Mesenchymal stem cell (in vitro differentiated cells and primary cell): ENCODE results near the gene CPM.
A peak's percentile ranks its signal among the peaks of the same experiment; 100 is the strongest.

Experiments
- DNase-seq: peaks from one replicate; pipeline ENCODE4 v3.0.0-alpha.2; 2013
- H2AFZ ChIP-seq: one replicate; pipeline ENCODE4 v1.6.1; 2013; ENCODE audit warnings: low read depth, mild to moderate bottlenecking, control low read depth, inconsistent platforms, low read length, moderate library complexity
- H2AK5ac ChIP-seq: 2 replicates; pipeline ENCODE4 v1.6.1; 2013; ENCODE audit warnings: low read length, moderate library complexity, mild to moderate bottlenecking, inconsistent platforms; ENCODE audit not compliant: severe bottlenecking
- H2BK120ac ChIP-seq: one replicate; pipeline ENCODE4 v1.6.1; 2013; ENCODE audit warnings: low read depth, mild to moderate bottlenecking, inconsistent platforms, low read length, moderate library complexity
- H2BK12ac ChIP-seq, 2 experiments: one replicate each; pipeline ENCODE4 v1.6.1; 2013; ENCODE audit warnings: inconsistent platforms in 2 of 2, low read length in 2 of 2, mild to moderate bottlenecking in 2 of 2, moderate library complexity in 2 of 2, control low read depth in 1 of 2
- H2BK15ac ChIP-seq: one replicate; pipeline ENCODE4 v1.6.1; 2013; ENCODE audit warnings: mild to moderate bottlenecking, low read depth, inconsistent platforms; ENCODE audit not compliant: poor library complexity, severe bottlenecking
- H2BK5ac ChIP-seq: 2 replicates; pipeline ENCODE4 v1.6.1; 2013; ENCODE audit warnings: low read depth, mild to moderate bottlenecking, low read length, control low read depth, inconsistent platforms; ENCODE audit not compliant: poor library complexity, severe bottlenecking
- H3K14ac ChIP-seq, 2 experiments: one replicate each; pipeline ENCODE4 v1.6.1; 2013; ENCODE audit warnings: inconsistent platforms in 2 of 2, low read length in 2 of 2, control low read depth in 1 of 2, mild to moderate bottlenecking in 1 of 2, moderate library complexity in 1 of 2
- H3K18ac ChIP-seq, 2 experiments: one replicate each; pipeline ENCODE4 v1.6.1; 2013; ENCODE audit warnings: inconsistent platforms in 2 of 2, low read length in 2 of 2, control low read depth in 1 of 2, low read depth in 1 of 2, mild to moderate bottlenecking in 1 of 2
- H3K23ac ChIP-seq, 2 experiments: one replicate each; pipeline ENCODE4 v1.6.1; 2013; ENCODE audit warnings: inconsistent platforms in 2 of 2, low read length in 2 of 2, mild to moderate bottlenecking in 2 of 2, moderate library complexity in 2 of 2, control low read depth in 1 of 2
- H3K27ac ChIP-seq: 2 replicates; pipeline ENCODE4 v1.5.1; 2013; ENCODE audit warnings: mild to moderate bottlenecking, moderate library complexity, low read length, control low read depth, inconsistent platforms; ENCODE audit not compliant: poor library complexity, severe bottlenecking
- H3K27me3 ChIP-seq, 2 experiments: 2 replicates each; pipeline versions ENCODE4 v1.6.1 to v1.7.0; 2013; ENCODE audit warnings: low read length in 2 of 2, mild to moderate bottlenecking in 2 of 2, moderate library complexity in 2 of 2, control low read depth in 1 of 2, inconsistent platforms in 1 of 2; ENCODE audit not compliant: control insufficient read depth in 1 of 2, insufficient read depth in 1 of 2
- H3K36me3 ChIP-seq, 2 experiments: 2 replicates each; pipeline versions ENCODE4 v1.6.1 to v1.7.0; 2013; ENCODE audit warnings: low read length in 2 of 2, control low read depth in 1 of 2, inconsistent platforms in 1 of 2, low read depth in 1 of 2, mild to moderate bottlenecking in 1 of 2; ENCODE audit not compliant: insufficient read depth in 2 of 2, control insufficient read depth in 1 of 2
- H3K4ac ChIP-seq, 2 experiments: one replicate each; pipeline ENCODE4 v1.6.1; 2013; ENCODE audit warnings: inconsistent platforms in 2 of 2, low read length in 2 of 2, mild to moderate bottlenecking in 2 of 2, moderate library complexity in 2 of 2, control low read depth in 1 of 2, low read depth in 1 of 2
- H3K4me1 ChIP-seq: 2 replicates; pipeline ENCODE4 v1.6.1; 2013; ENCODE audit warnings: low read depth, low read length, control low read depth; ENCODE audit not compliant: control insufficient read depth, insufficient read depth
- H3K4me2 ChIP-seq: 2 replicates; pipeline ENCODE4 v1.6.1; 2013; ENCODE audit warnings: low read length, mild to moderate bottlenecking, inconsistent platforms; ENCODE audit not compliant: poor library complexity, severe bottlenecking
- H3K4me3 ChIP-seq, 2 experiments: 2 replicates each; pipeline versions ENCODE4 v1.5.1 to v1.7.0; 2013; ENCODE audit warnings: low read length in 2 of 2, mild to moderate bottlenecking in 2 of 2, control low read depth in 1 of 2, low read depth in 1 of 2; ENCODE audit not compliant: insufficient read depth in 1 of 2
- H3K79me1 ChIP-seq: replicated peaks from 2 replicates; pipeline ENCODE4 v1.6.1; 2013; ENCODE audit warnings: mild to moderate bottlenecking, control low read depth, low read length, inconsistent platforms; ENCODE audit not compliant: poor library complexity, severe bottlenecking
- H3K9ac ChIP-seq: 2 replicates; pipeline ENCODE4 v1.7.0; 2013; ENCODE audit warnings: mild to moderate bottlenecking, low read length, moderate library complexity
- H3K9me3 ChIP-seq: 2 replicates; pipeline ENCODE4 v1.7.0; 2013; ENCODE audit warnings: mild to moderate bottlenecking, low read length; ENCODE audit not compliant: control insufficient read depth
- H4K8ac ChIP-seq: one replicate; pipeline ENCODE4 v1.6.1; 2013; ENCODE audit warnings: inconsistent platforms, mild to moderate bottlenecking, low read length, moderate library complexity
- H4K91ac ChIP-seq: one replicate; pipeline ENCODE4 v1.6.1; 2013; ENCODE audit warnings: mild to moderate bottlenecking, low read length, inconsistent platforms
- WGBS: methylation state at CpG from one replicate; pipeline ENCODE4 v1.1.7; 2013; ENCODE audit warnings: mixed read lengths; 5-methylcytosine and 5-hydroxymethylcytosine counted together

The CPM gene

DNA sequence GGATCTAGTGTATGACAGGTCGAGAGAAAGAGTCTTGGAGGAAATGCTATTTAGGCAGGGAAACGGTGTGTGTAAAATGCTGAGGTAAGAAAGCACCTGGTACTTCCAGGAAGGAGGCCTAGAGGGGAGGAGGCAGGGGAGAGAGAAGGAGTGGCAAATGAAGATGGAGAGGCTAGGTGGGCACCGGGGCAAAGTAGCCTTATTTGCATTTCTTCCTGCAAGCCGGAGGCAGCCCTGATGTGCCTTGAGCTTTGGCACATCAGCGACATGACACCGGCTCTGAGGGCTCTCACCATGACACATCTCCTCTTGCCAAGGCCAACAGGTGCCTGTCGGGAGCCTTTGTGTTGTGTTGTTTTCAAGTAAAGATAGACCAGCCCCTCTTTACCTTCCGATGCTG lies 61.6 kb downstream of the CPM start:
- no peak overlapping the region for H3K18ac ChIP-seq
- H3K27ac ChIP-seq = no peak overlapping the region
- no peak overlapping the region for H3K23ac ChIP-seq
- no peak overlapping the region for H2BK15ac ChIP-seq
- H2BK12ac ChIP-seq = no peak overlapping the region
- H3K14ac ChIP-seq = no peak overlapping the region
- H3K9me3 ChIP-seq = no peaks in the 10 kb centered on the region
- H2BK5ac ChIP-seq = no peak overlapping the region
- H3K4me1 ChIP-seq = no peaks in the 10 kb centered on the region
- DNase-seq = no peak
- no peaks in the 10 kb centered on the region for H3K27me3 ChIP-seq
- H3K4me2 ChIP-seq = no peak overlapping the region
- WGBS = 79% methylated on average over 8 of the region's 8 CpGs
- H3K4ac ChIP-seq = no peak overlapping the region
- H2BK120ac ChIP-seq = no peak overlapping the region
- no peaks in the 10 kb centered on the region for H3K79me1 ChIP-seq
- no peak overlapping the region for H2AK5ac ChIP-seq
- no peak overlapping the region for H3K9ac ChIP-seq
- no peak overlapping the region for H3K4me3 ChIP-seq
- H2AFZ ChIP-seq = no peak overlapping the region
- H4K91ac ChIP-seq = no peak overlapping the region
- H3K36me3 ChIP-seq = peaks cover 0 to 6% of the 10 kb centered on the region in 2 experiments
- H4K8ac ChIP-seq = no peak overlapping the region

DNA sequence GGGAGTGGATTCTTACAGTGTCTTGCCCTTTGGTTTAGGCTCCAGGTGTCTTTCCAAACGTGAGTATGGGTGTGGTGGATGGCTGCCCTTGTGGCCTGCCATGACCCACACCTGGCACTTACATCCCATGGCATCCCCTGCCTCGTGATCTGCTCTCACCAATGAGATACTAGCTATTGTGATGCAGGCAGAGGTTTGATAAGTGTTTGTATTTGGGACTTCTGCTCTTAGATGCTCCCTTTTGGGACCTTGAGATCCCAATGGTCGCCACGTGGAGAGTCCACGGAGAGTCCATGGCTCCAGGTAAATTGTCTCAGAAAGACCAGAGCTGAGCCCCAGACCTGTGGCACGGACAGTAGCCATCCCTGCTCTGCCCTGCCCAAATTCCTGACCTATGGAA lies 62.5 kb downstream of the CPM start:
- Histone ChIP-seq H3K9ac (no peak overlapping the region), H4K91ac (no peak overlapping the region), H3K9me3 (no peaks in the 10 kb centered on the region), H3K18ac (no peak overlapping the region), H4K8ac (no peak overlapping the region), H3K79me1 (no peaks in the 10 kb centered on the region), H3K4ac (no peak overlapping the region), H3K23ac (no peak overlapping the region), H3K27ac (no peak overlapping the region), H3K4me2 (no peak overlapping the region), H3K4me3 (no peak overlapping the region), H2BK120ac (no peak overlapping the region), H3K14ac (no peak overlapping the region), H2BK5ac (no peak overlapping the region), H2AK5ac (no peak overlapping the region), H2AFZ (no peak overlapping the region), H3K36me3 (peaks cover 0 to 6% of the 10 kb centered on the region in 2 experiments), H2BK12ac (no peak overlapping the region), H3K4me1 (no peaks in the 10 kb centered on the region), H2BK15ac (no peak overlapping the region), H3K27me3 (no peaks in the 10 kb centered on the region)
- 75% methylated on average over 4 of the region's 6 CpGs for WGBS
- DNase-seq = no peak

- no peak overlapping the region for H4K8ac ChIP-seq
Observed at GRCh38 chr12:68870011-68870410, 63.0 kb downstream of the CPM start.

GRCh38 chr12:68868043-68868790 lies 64.8 kb downstream of the CPM start:
- H3K23ac ChIP-seq = no peak overlapping the region
- no peak overlapping the region for H3K4ac ChIP-seq
- no peak overlapping the region for H3K9ac ChIP-seq
- H3K27ac ChIP-seq = no peak overlapping the region
- H2AK5ac ChIP-seq = no peak overlapping the region
- H3K4me1 ChIP-seq = no peaks in the 10 kb centered on the region
- H2BK15ac ChIP-seq = no peak overlapping the region
- H3K18ac ChIP-seq = no peak overlapping the region
- H3K36me3 ChIP-seq = peaks cover 0 to 6% of the 10 kb centered on the region in 2 experiments
- H3K9me3 ChIP-seq = no peaks in the 10 kb centered on the region
- no peak overlapping the region for H3K4me2 ChIP-seq
- H4K8ac ChIP-seq = peak overlapping the region; percentile 31
- H2BK12ac ChIP-seq = no peak overlapping the region
- no peaks in the 10 kb centered on the region for H3K27me3 ChIP-seq
- H2BK5ac ChIP-seq = no peak overlapping the region
- no peak overlapping the region for H3K14ac ChIP-seq
- 82% methylated on average over 10 of the region's 10 CpGs for WGBS
- no peak overlapping the region for H2BK120ac ChIP-seq
- DNase-seq = no peak
- no peak overlapping the region for H3K4me3 ChIP-seq
- H2AFZ ChIP-seq = no peak overlapping the region
- no peak overlapping the region for H4K91ac ChIP-seq
- H3K79me1 ChIP-seq = no peaks in the 10 kb centered on the region

More at GRCh38 chr12:68870011-68870410, 63.0 kb downstream of the CPM start:
- Histone ChIP-seq H3K4me3 (no peak overlapping the region), H2BK15ac (no peak overlapping the region), H3K18ac (no peak overlapping the region), H2AK5ac (no peak overlapping the region), H3K4ac (no peak overlapping the region), H2BK5ac (no peak overlapping the region), H3K4me2 (no peak overlapping the region), H3K23ac (no peak overlapping the region), H3K9ac (no peak overlapping the region), H3K27me3 (no peaks in the 10 kb centered on the region), H3K9me3 (no peaks in the 10 kb centered on the region), H2AFZ (no peak overlapping the region), H2BK12ac (no peak overlapping the region), H3K4me1 (no peaks in the 10 kb centered on the region), H3K27ac (no peak overlapping the region), H3K79me1 (no peaks in the 10 kb centered on the region), H3K14ac (no peak overlapping the region), H2BK120ac (no peak overlapping the region), H4K91ac (no peak overlapping the region), H3K36me3 (peaks cover 0 to 6% of the 10 kb centered on the region in 2 experiments)
- 66% methylated on average over 3 of the region's 5 CpGs for WGBS
- DNase-seq = no peak
